Mesenchymal stem cell (in vitro differentiated cells and primary cell): ENCODE results near the gene BID.

ENCODE experiments used
- DNase-seq: peaks from one replicate; pipeline ENCODE4 v3.0.0-alpha.2; 2013
- H2AFZ ChIP-seq: one replicate; pipeline ENCODE4 v1.6.1; 2013; ENCODE audit warnings: low read depth, mild to moderate bottlenecking, control low read depth, inconsistent platforms, low read length, moderate library complexity
- H2AK5ac ChIP-seq: 2 replicates; pipeline ENCODE4 v1.6.1; 2013; ENCODE audit warnings: low read length, moderate library complexity, mild to moderate bottlenecking, inconsistent platforms; ENCODE audit not compliant: severe bottlenecking
- H2BK120ac ChIP-seq: one replicate; pipeline ENCODE4 v1.6.1; 2013; ENCODE audit warnings: low read depth, mild to moderate bottlenecking, inconsistent platforms, low read length, moderate library complexity
- H2BK12ac ChIP-seq, 2 experiments: one replicate each; pipeline ENCODE4 v1.6.1; 2013; ENCODE audit warnings: inconsistent platforms in 2 of 2, low read length in 2 of 2, mild to moderate bottlenecking in 2 of 2, moderate library complexity in 2 of 2, control low read depth in 1 of 2
- H2BK15ac ChIP-seq: one replicate; pipeline ENCODE4 v1.6.1; 2013; ENCODE audit warnings: mild to moderate bottlenecking, low read depth, inconsistent platforms; ENCODE audit not compliant: poor library complexity, severe bottlenecking
- H2BK5ac ChIP-seq: 2 replicates; pipeline ENCODE4 v1.6.1; 2013; ENCODE audit warnings: low read depth, mild to moderate bottlenecking, low read length, control low read depth, inconsistent platforms; ENCODE audit not compliant: poor library complexity, severe bottlenecking
- H3K14ac ChIP-seq, 2 experiments: one replicate each; pipeline ENCODE4 v1.6.1; 2013; ENCODE audit warnings: inconsistent platforms in 2 of 2, low read length in 2 of 2, control low read depth in 1 of 2, mild to moderate bottlenecking in 1 of 2, moderate library complexity in 1 of 2
- H3K18ac ChIP-seq, 2 experiments: one replicate each; pipeline ENCODE4 v1.6.1; 2013; ENCODE audit warnings: inconsistent platforms in 2 of 2, low read length in 2 of 2, control low read depth in 1 of 2, low read depth in 1 of 2, mild to moderate bottlenecking in 1 of 2
- H3K23ac ChIP-seq, 2 experiments: one replicate each; pipeline ENCODE4 v1.6.1; 2013; ENCODE audit warnings: inconsistent platforms in 2 of 2, low read length in 2 of 2, mild to moderate bottlenecking in 2 of 2, moderate library complexity in 2 of 2, control low read depth in 1 of 2
- H3K27ac ChIP-seq: 2 replicates; pipeline ENCODE4 v1.5.1; 2013; ENCODE audit warnings: mild to moderate bottlenecking, moderate library complexity, low read length, control low read depth, inconsistent platforms; ENCODE audit not compliant: poor library complexity, severe bottlenecking
- H3K27me3 ChIP-seq, 2 experiments: 2 replicates each; pipeline versions ENCODE4 v1.6.1 to v1.7.0; 2013; ENCODE audit warnings: low read length in 2 of 2, mild to moderate bottlenecking in 2 of 2, moderate library complexity in 2 of 2, control low read depth in 1 of 2, inconsistent platforms in 1 of 2; ENCODE audit not compliant: control insufficient read depth in 1 of 2, insufficient read depth in 1 of 2
- H3K36me3 ChIP-seq, 2 experiments: 2 replicates each; pipeline versions ENCODE4 v1.6.1 to v1.7.0; 2013; ENCODE audit warnings: low read length in 2 of 2, control low read depth in 1 of 2, inconsistent platforms in 1 of 2, low read depth in 1 of 2, mild to moderate bottlenecking in 1 of 2; ENCODE audit not compliant: insufficient read depth in 2 of 2, control insufficient read depth in 1 of 2
- H3K4ac ChIP-seq, 2 experiments: one replicate each; pipeline ENCODE4 v1.6.1; 2013; ENCODE audit warnings: inconsistent platforms in 2 of 2, low read length in 2 of 2, mild to moderate bottlenecking in 2 of 2, moderate library complexity in 2 of 2, control low read depth in 1 of 2, low read depth in 1 of 2
- H3K4me1 ChIP-seq: 2 replicates; pipeline ENCODE4 v1.6.1; 2013; ENCODE audit warnings: low read depth, low read length, control low read depth; ENCODE audit not compliant: control insufficient read depth, insufficient read depth
- H3K4me2 ChIP-seq: 2 replicates; pipeline ENCODE4 v1.6.1; 2013; ENCODE audit warnings: low read length, mild to moderate bottlenecking, inconsistent platforms; ENCODE audit not compliant: poor library complexity, severe bottlenecking
- H3K4me3 ChIP-seq, 2 experiments: 2 replicates each; pipeline versions ENCODE4 v1.5.1 to v1.7.0; 2013; ENCODE audit warnings: low read length in 2 of 2, mild to moderate bottlenecking in 2 of 2, control low read depth in 1 of 2, low read depth in 1 of 2; ENCODE audit not compliant: insufficient read depth in 1 of 2
- H3K79me1 ChIP-seq: replicated peaks from 2 replicates; pipeline ENCODE4 v1.6.1; 2013; ENCODE audit warnings: mild to moderate bottlenecking, control low read depth, low read length, inconsistent platforms; ENCODE audit not compliant: poor library complexity, severe bottlenecking
- H3K9ac ChIP-seq: 2 replicates; pipeline ENCODE4 v1.7.0; 2013; ENCODE audit warnings: mild to moderate bottlenecking, low read length, moderate library complexity
- H3K9me3 ChIP-seq: 2 replicates; pipeline ENCODE4 v1.7.0; 2013; ENCODE audit warnings: mild to moderate bottlenecking, low read length; ENCODE audit not compliant: control insufficient read depth
- H4K8ac ChIP-seq: one replicate; pipeline ENCODE4 v1.6.1; 2013; ENCODE audit warnings: inconsistent platforms, mild to moderate bottlenecking, low read length, moderate library complexity
- H4K91ac ChIP-seq: one replicate; pipeline ENCODE4 v1.6.1; 2013; ENCODE audit warnings: mild to moderate bottlenecking, low read length, inconsistent platforms
- WGBS: methylation state at CpG from one replicate; pipeline ENCODE4 v1.1.7; 2013; ENCODE audit warnings: mixed read lengths; 5-methylcytosine and 5-hydroxymethylcytosine counted together

BID gene

DNA sequence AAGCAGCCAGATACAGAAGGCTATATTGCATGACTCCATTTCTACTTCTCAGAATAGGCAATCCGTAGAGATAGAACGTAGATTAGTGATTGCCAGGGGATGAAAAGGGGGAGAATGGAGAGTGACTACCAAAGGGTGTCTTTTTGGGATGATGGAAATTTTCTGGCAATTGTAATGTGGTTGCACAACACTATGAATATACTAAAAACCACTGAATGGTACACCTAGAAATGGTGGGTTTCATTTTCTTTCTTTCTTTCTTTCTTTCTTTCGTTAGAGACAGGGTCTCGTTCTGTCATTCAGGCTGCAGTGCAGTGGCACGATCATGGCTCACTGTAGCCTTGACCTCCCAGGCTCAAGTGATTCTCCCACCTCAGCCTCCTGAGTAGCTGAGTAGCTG is 54.4 kb downstream of the BID start:
- H3K4ac ChIP-seq, result no peak overlapping the region
- no peak overlapping the region for H3K18ac ChIP-seq
- no peak overlapping the region for H2AK5ac ChIP-seq
- WGBS, result 96% methylated on average over 3 of the region's 5 CpGs
- H2BK120ac ChIP-seq, result no peak overlapping the region
- no peak for DNase-seq
- no peak overlapping the region for H3K4me2 ChIP-seq
- H2AFZ ChIP-seq, result no peak overlapping the region
- no peak overlapping the region for H4K8ac ChIP-seq
- no peak overlapping the region for H3K27ac ChIP-seq
- no peak overlapping the region for H2BK15ac ChIP-seq
- peaks cover 13% of the 10 kb centered on the region for H3K79me1 ChIP-seq
- H4K91ac ChIP-seq, result no peak overlapping the region
- H3K4me1 ChIP-seq, result peaks cover 2% of the 10 kb centered on the region
- H3K9me3 ChIP-seq, result no peaks in the 10 kb centered on the region
- no peak overlapping the region for H2BK5ac ChIP-seq
- no peak overlapping the region for H2BK12ac ChIP-seq
- H3K9ac ChIP-seq, result no peak overlapping the region
- no peaks in the 10 kb centered on the region for H3K27me3 ChIP-seq
- H3K14ac ChIP-seq, result no peak overlapping the region
- H3K4me3 ChIP-seq, result no peak overlapping the region
- H3K36me3 ChIP-seq, result peaks cover 2 to 18% of the 10 kb centered on the region in 2 experiments
- H3K23ac ChIP-seq, result no peak overlapping the region

DNA sequence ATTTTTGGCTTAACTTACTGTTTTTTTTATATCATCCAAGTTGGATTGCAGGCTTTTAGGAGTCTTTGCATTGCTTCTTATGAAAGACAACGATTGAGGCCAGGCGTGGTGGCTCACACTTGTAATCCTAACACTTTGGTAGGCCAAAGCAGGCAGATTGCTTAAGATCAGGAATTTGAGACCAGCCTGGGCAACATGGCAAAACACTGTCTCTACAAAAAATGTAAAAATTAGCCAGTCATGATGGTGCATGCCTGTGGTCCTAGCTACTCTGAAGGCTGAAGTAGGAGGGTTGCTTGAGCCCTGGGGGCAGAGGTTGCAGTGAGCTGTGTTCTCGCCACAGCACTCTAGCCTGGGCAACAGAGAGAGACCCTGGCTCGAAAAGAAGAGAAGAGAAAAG is 56.6 kb downstream of the BID start:
- no peak overlapping the region for H2AFZ ChIP-seq
- 93% methylated on average over 4 of the region's 4 CpGs for WGBS
- no peak overlapping the region for H2BK12ac ChIP-seq
- H2BK5ac ChIP-seq, result no peak overlapping the region
- H2BK120ac ChIP-seq, result no peak overlapping the region
- H2AK5ac ChIP-seq, result no peak overlapping the region
- peaks cover 2 to 20% of the 10 kb centered on the region in 2 experiments for H3K36me3 ChIP-seq
- H3K18ac ChIP-seq, result no peak overlapping the region
- no peak overlapping the region for H4K91ac ChIP-seq
- peak; percentile 38 for DNase-seq
- H3K27ac ChIP-seq, result no peak overlapping the region
- H3K27me3 ChIP-seq, result no peaks in the 10 kb centered on the region
- H3K79me1 ChIP-seq, result peaks cover 10% of the 10 kb centered on the region
- H3K4me3 ChIP-seq, result no peak overlapping the region
- H3K4me2 ChIP-seq, result no peak overlapping the region
- H4K8ac ChIP-seq, result no peak overlapping the region
- H3K23ac ChIP-seq, result no peak overlapping the region
- H3K9me3 ChIP-seq, result no peaks in the 10 kb centered on the region
- no peak overlapping the region for H3K4ac ChIP-seq
- H3K9ac ChIP-seq, result no peak overlapping the region
- H2BK15ac ChIP-seq, result no peak overlapping the region
- peaks cover 2% of the 10 kb centered on the region for H3K4me1 ChIP-seq
- no peak overlapping the region for H3K14ac ChIP-seq

- H3K4me2 ChIP-seq, result no peak overlapping the region
- no peak overlapping the region for H2BK120ac ChIP-seq
- no peak overlapping the region for H4K8ac ChIP-seq
- H4K91ac ChIP-seq, result no peak overlapping the region
- no peak overlapping the region for H3K27ac ChIP-seq
- WGBS, result 100% methylated on average over 1 of the region's 3 CpGs
- H2AK5ac ChIP-seq, result no peak overlapping the region
- H3K18ac ChIP-seq, result no peak overlapping the region
- H3K4me1 ChIP-seq, result peaks cover 2% of the 10 kb centered on the region
- no peak overlapping the region for H2AFZ ChIP-seq
- no peak overlapping the region for H3K9ac ChIP-seq
- H2BK15ac ChIP-seq, result no peak overlapping the region
- H2BK5ac ChIP-seq, result no peak overlapping the region
- H3K79me1 ChIP-seq, result peaks cover 11% of the 10 kb centered on the region
- H3K4ac ChIP-seq, result no peak overlapping the region
- no peaks in the 10 kb centered on the region for H3K9me3 ChIP-seq
- no peak for DNase-seq
- H3K36me3 ChIP-seq, result peaks cover 2 to 14% of the 10 kb centered on the region in 2 experiments
- H3K23ac ChIP-seq, result no peak overlapping the region
- no peak overlapping the region for H2BK12ac ChIP-seq
- H3K27me3 ChIP-seq, result no peaks in the 10 kb centered on the region
- no peak overlapping the region for H3K14ac ChIP-seq
- no peak overlapping the region for H3K4me3 ChIP-seq
Observed at GRCh38 chr22:17716529-17716928, 57.7 kb downstream of the BID start.

GRCh38 chr22:17712441-17712840 is 61.8 kb downstream of the BID start:
- H3K27ac ChIP-seq, result no peak overlapping the region
- WGBS, result 85% methylated on average over 2 of the region's 2 CpGs
- no peak overlapping the region for H3K14ac ChIP-seq

More at GRCh38 chr22:17712441-17712840, 61.8 kb downstream of the BID start:
- Histone ChIP-seq H3K4me1 (peaks cover 1% of the 10 kb centered on the region), H3K27me3 (no peaks in the 10 kb centered on the region), H3K4ac (no peak overlapping the region), H2BK120ac (no peak overlapping the region), H3K9ac (peak overlapping the region; percentile 17), H2BK12ac (no peak overlapping the region), H2BK15ac (no peak overlapping the region), H3K4me2 (no peak overlapping the region), H3K4me3 (no peak overlapping the region), H3K9me3 (no peaks in the 10 kb centered on the region), H4K91ac (no peak overlapping the region), H3K36me3 (peaks cover 4 to 18% of the 10 kb centered on the region in 2 experiments), H3K23ac (no peak overlapping the region), H2BK5ac (no peak overlapping the region), H4K8ac (no peak overlapping the region), H3K18ac (no peak overlapping the region), H2AFZ (no peak overlapping the region), H3K79me1 (peaks cover 16% of the 10 kb centered on the region), H2AK5ac (no peak overlapping the region)
- DNase-seq, result peak; percentile 45
